HepG2 (cell line): ENCODE results near the gene NFS1. TPM values are rescaled to one million over a fixed set of nuclear protein-coding genes. Genes with fewer than 3 reads are reported as not detected.

Source experiments
- BHLHE40 ChIP-seq: IDR thresholded peaks from 2 replicates; pipeline ENCODE4 v1.6.1; 2011; ENCODE audit warnings: low read length, improper control_type of control experiment
- ELF3 ChIP-seq: IDR thresholded peaks from 2 replicates; pipeline ENCODE4 v1.6.1; 2016; ENCODE audit warnings: missing genetic modification reagents, missing compliant biosample characterization
- HCFC1 ChIP-seq: fragments of 150-350 bp; IDR thresholded peaks from 2 replicates; pipeline ENCODE4 v1.6.1; 2014; ENCODE audit warnings: low read depth, low read length
- PLRG1 ChIP-seq: fragments of 450-650 bp; conservative IDR thresholded peaks from 2 replicates; pipeline ENCODE4 v1.6.1; 2016
- POLR2A ChIP-seq, 2 experiments: IDR thresholded peaks; 2 replicates each; pipeline ENCODE4 v1.6.1; 2011; ENCODE audit warnings: low read depth in 2 of 2, low read length in 2 of 2, mild to moderate bottlenecking in 1 of 2, moderate library complexity in 1 of 2; ENCODE audit not compliant: insufficient read depth in 1 of 2
- RBFOX2 ChIP-seq: fragments of 200-400 bp; formaldehyde crosslinking; IDR thresholded peaks from 2 replicates; pipeline ENCODE4 v1.6.1; 2017; ENCODE audit warnings: low read depth, mild to moderate bottlenecking, low read length
- TBX2 ChIP-seq: sonication (generic); formaldehyde crosslinking; IDR thresholded peaks from 2 replicates; pipeline ENCODE4 v1.5.0; 2020; ENCODE audit warnings: missing genetic modification reagents, mild to moderate bottlenecking, borderline replicate concordance
- ZBTB1 ChIP-seq: sonication (generic); formaldehyde crosslinking; IDR thresholded peaks from 2 replicates; pipeline ENCODE4 v1.4.0; 2020; ENCODE audit warnings: missing genetic modification reagents, borderline replicate concordance
- ZFP82 ChIP-seq: sonication (generic); formaldehyde crosslinking; IDR thresholded peaks from 2 replicates; pipeline ENCODE4 v1.5.1; 2020; ENCODE audit warnings: mild to moderate bottlenecking, missing genetic modification reagents, borderline replicate concordance
- ZMAT3 ChIP-seq: sonication (generic); formaldehyde crosslinking; conservative IDR thresholded peaks from 2 replicates; pipeline ENCODE4 v1.7.0; 2021; ENCODE audit warnings: missing genetic modification reagents
- ZNF563 ChIP-seq: sonication (generic); formaldehyde crosslinking; IDR thresholded peaks from 2 replicates; pipeline ENCODE4 v1.8.0; 2022; ENCODE audit warnings: mild to moderate bottlenecking, moderate library complexity, missing genetic modification reagents
- ZNF839 ChIP-seq: sonication (generic); formaldehyde crosslinking; IDR thresholded peaks from 2 replicates; pipeline ENCODE4 v1.4.0; 2020; ENCODE audit warnings: missing genetic modification reagents, mild to moderate bottlenecking, borderline replicate concordance
- polyA plus RNA-seq, 8 experiments: library from polyadenylated mRNA; depleted of rRNA in 3 of 8; stranded (reverse) in 7 of 8; unstranded in 1 of 8; fragments of >200 nt; fragmentation: Illumina TruSeq in 4 of 8; extraction: Trizol in 4 of 8; gene quantifications; 2 replicates each; pipeline versions ENCODE4 v1.2.1 to v1.2.3, GENCODE V29; 2011 to 2016; ENCODE audit warnings: low read depth in 4 of 8, missing spikeins in 1 of 8, mixed read lengths in 1 of 8; ENCODE audit not compliant: insufficient read depth in 1 of 8
- total RNA-seq, 5 experiments: library from RNA; depleted of rRNA; stranded (reverse); fragments of >200 nt; fragmentation: Illumina TruSeq; extraction: Trizol; gene quantifications; 2 replicates each; pipeline ENCODE4 v1.2.3, GENCODE V29; 2016; ENCODE audit warnings: low read depth in 1 of 5
- TF ChIP-seq, protein P1 (sequence below): sonication (generic); formaldehyde crosslinking; IDR thresholded peaks from 2 replicates; pipeline ENCODE4 v1.8.1; 2023; ENCODE audit warnings: mild to moderate bottlenecking, inconsistent platforms, moderate library complexity, missing genetic modification reagents, borderline replicate concordance
- TF ChIP-seq, protein P2 (sequence below): sonication (generic); formaldehyde crosslinking; IDR thresholded peaks from 2 replicates; pipeline ENCODE4; 2020; ENCODE audit warnings: missing genetic modification reagents, mild to moderate bottlenecking, borderline replicate concordance
- TF ChIP-seq, protein P3 (sequence below): sonication (generic); formaldehyde crosslinking; IDR thresholded peaks from 2 replicates; pipeline ENCODE4 v1.5.1; 2020; ENCODE audit warnings: missing genetic modification reagents, mild to moderate bottlenecking, borderline replicate concordance

NFS1 gene
- total and polyA plus RNA-seq, 2 of the 13 experiments (the other 11 are each of a cell fraction or from before 2014, with no cell fraction given) = 65.9 to 88.1 TPM

DNA sequence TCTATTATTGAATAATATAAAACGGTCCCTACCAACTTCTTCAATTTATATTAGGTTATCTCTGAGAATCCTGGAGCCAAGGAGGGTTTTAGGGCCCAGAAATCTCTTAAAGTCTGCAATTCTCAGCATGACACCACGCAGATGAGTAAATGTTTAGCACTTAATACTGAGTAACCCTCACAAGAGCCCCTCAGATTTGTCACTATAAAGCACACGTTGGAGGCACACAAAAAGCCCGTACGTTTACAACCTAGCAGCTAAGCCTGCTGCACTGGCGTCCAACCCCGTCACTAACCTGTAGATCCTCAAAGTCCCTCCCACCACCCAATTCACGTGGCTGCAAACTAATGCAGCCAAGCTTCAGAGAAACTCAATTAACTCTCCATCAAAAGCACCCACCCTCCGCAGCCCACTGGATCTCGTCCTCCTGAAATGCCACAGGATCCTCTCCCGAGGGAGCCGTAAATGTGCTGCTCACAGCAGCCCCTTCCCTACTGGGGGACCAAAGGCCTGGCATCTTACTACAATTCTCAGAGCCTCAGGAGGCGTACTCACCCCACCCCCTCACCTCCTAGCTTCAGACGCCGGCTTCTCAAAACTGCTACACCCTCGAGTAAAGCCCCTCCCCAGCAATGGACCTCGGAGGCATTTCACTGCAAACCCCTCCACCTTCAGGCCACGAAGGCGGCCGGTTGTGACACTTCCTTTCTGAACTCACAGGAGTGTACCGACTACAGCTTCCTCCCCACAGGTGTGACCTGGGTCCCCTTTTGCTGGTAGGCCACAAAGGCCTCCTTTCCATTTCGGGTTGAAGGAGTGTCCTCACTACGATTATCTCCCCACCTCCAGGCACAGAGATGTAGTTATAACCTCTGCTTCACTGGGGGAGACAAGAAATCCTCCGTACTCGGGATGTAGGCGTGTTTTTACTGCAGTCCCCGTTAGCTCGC is 35.4 kb downstream of the NFS1 start (continued):
- TF ChIP-seq, protein P1, sequence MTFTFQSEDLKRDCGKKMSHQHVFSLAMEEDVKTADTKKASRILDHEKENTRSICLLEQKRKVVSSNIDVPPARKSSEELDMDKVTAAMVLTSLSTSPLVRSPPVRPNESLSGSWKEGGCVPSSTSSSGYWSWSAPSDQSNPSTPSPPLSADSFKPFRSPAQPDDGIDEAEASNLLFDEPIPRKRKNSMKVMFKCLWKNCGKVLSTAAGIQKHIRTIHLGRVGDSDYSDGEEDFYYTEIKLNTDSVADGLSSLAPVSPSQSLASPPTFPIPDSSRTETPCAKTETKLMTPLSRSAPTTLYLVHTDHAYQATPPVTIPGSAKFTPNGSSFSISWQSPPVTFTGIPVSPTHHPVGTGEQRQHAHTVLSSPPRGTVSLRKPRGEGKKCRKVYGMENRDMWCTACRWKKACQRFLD (CRISPR knock-in tag) = no peak
- TF ChIP-seq, protein P2, sequence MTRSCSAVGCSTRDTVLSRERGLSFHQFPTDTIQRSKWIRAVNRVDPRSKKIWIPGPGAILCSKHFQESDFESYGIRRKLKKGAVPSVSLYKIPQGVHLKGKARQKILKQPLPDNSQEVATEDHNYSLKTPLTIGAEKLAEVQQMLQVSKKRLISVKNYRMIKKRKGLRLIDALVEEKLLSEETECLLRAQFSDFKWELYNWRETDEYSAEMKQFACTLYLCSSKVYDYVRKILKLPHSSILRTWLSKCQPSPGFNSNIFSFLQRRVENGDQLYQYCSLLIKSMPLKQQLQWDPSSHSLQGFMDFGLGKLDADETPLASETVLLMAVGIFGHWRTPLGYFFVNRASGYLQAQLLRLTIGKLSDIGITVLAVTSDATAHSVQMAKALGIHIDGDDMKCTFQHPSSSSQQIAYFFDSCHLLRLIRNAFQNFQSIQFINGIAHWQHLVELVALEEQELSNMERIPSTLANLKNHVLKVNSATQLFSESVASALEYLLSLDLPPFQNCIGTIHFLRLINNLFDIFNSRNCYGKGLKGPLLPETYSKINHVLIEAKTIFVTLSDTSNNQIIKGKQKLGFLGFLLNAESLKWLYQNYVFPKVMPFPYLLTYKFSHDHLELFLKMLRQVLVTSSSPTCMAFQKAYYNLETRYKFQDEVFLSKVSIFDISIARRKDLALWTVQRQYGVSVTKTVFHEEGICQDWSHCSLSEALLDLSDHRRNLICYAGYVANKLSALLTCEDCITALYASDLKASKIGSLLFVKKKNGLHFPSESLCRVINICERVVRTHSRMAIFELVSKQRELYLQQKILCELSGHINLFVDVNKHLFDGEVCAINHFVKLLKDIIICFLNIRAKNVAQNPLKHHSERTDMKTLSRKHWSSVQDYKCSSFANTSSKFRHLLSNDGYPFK = no peak
- no peak for TF ChIP-seq TBX2 (CRISPR knock-in tag)
- TF ChIP-seq PLRG1 = no peak
- TF ChIP-seq, protein P3, sequence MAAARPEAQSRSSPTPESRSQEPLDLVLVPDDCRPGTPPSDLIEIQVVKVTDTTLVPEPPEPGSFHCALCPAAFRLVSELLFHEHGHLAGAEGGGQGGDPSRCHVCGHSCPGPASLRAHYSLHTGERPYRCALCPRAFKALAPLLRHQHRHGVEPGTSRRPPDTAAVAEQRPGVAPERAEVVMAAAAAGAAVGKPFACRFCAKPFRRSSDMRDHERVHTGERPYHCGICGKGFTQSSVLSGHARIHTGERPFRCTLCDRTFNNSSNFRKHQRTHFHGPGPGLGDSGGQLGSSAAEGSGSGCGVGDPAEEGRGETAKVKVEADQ = no peak
- TF ChIP-seq ZNF839 (CRISPR knock-in tag) = no peak
- TF ChIP-seq ZMAT3 (CRISPR knock-in tag) = 0 out of 2 replicates have a peak, but pooled peaks have one; percentile 6
- no peak; the same call in 1 of the 2 replicates for TF ChIP-seq ZBTB1
- peak in 1 of 2 experiments; percentile 72; a peak in 3 of 4 replicates for TF ChIP-seq POLR2A (IDR thresholded peaks at IDR 0.05; ENCODE audit: insufficient read depth in 1 of 2, low read depth in 2 of 2, low read length in 2 of 2)
- no peak for TF ChIP-seq HCFC1
- TF ChIP-seq ZFP82 (CRISPR knock-in tag) = no peak
- no peak for TF ChIP-seq ELF3
- no peak for TF ChIP-seq BHLHE40
- TF ChIP-seq RBFOX2 = no peak
- no peak for TF ChIP-seq ZNF563 (CRISPR knock-in tag)
